PC-3 (cell line): ENCODE results near the gene LPXN. TPM values are rescaled to one million over a fixed set of nuclear protein-coding genes. Genes with fewer than 3 reads are reported as not detected.

ENCODE experiments used
- ATAC-seq: fragments of 200-7000 bp; cut with Tn5 transposase; 2 replicates; pipeline ENCODE4 v1.9.1; 2020; ENCODE audit warnings: mild to moderate bottlenecking, moderate library complexity
- BruUV-seq: library from RNA; stranded (reverse); fragments of 400-500 nt; replicated peaks from 2 replicates; lab custom pipeline; 2021; lab: Mats Ljungman, UMichigan
- CTCF ChIA-PET: fragments of 300-600 bp; sonication (Branson Sonifier 250); formaldehyde crosslinking; loops from one replicate; lab custom pipeline; 2022; ENCODE audit warnings: antibody characterized with exemption; lab: Charles Lee
- POLR2A ChIA-PET: fragments of 300-600 bp; sonication (Branson Sonifier 250); formaldehyde crosslinking; loops from one replicate; lab custom pipeline; 2022; ENCODE audit warnings: antibody characterized with exemption; ENCODE audit not compliant: unreplicated experiment; lab: Charles Lee
- DNase-seq: peaks from one replicate; pipeline ENCODE4 v3.0.0-alpha.2; 2015
- H2AFZ ChIP-seq: fragments of 300-600 bp; sonication (generic); 2 replicates; pipeline ENCODE4 v1.6.0; 2016; ENCODE audit warnings: antibody characterized with exemption, low read length
- H3F3A ChIP-seq: fragments of 300-600 bp; sonication (generic); one replicate; pipeline ENCODE4 v1.6.0; 2017; ENCODE audit warnings: antibody characterized with exemption, low read length, control low read depth, mild to moderate bottlenecking; ENCODE audit not compliant: unreplicated experiment
- H3K27ac ChIP-seq: fragments of 300-600 bp; sonication (generic); 2 replicates; pipeline ENCODE4 v1.5.1; 2016; ENCODE audit warnings: mild to moderate bottlenecking, low read length
- H3K27me3 ChIP-seq: fragments of 300-600 bp; sonication (generic); 2 replicates; pipeline ENCODE4 v1.6.1; 2016; ENCODE audit warnings: low read length, mixed read lengths
- H3K36me3 ChIP-seq: fragments of 300-600 bp; sonication (generic); 2 replicates; pipeline ENCODE4 v1.6.1; 2016; ENCODE audit warnings: low read depth, mixed run types, low read length, mixed read lengths
- H3K4me1 ChIP-seq: fragments of 300-600 bp; sonication (generic); 2 replicates; pipeline ENCODE4 v1.5.1; 2016; ENCODE audit warnings: low read length; ENCODE audit not compliant: insufficient read depth
- H3K4me2 ChIP-seq: fragments of 300-600 bp; sonication (generic); 2 replicates; pipeline ENCODE4 v1.6.0; 2016; ENCODE audit warnings: low read length
- H3K4me3 ChIP-seq: fragments of 300-600 bp; sonication (generic); 2 replicates; pipeline ENCODE4 v1.5.1; 2016; ENCODE audit warnings: mild to moderate bottlenecking, low read length, mixed read lengths
- H3K79me2 ChIP-seq: fragments of 300-600 bp; sonication (generic); 2 replicates; pipeline ENCODE4 v1.6.1; 2017; ENCODE audit warnings: low read length, mixed read lengths
- H3K9ac ChIP-seq: fragments of 300-600 bp; sonication (generic); 2 replicates; pipeline ENCODE4 v1.6.0; 2016; ENCODE audit warnings: mild to moderate bottlenecking, low read length
- H3K9me2 ChIP-seq: fragments of 300-600 bp; sonication (generic); replicated peaks from 2 replicates; pipeline ENCODE4 v1.6.1; 2016; ENCODE audit warnings: mixed run types, low read length, mixed read lengths
- H3K9me3 ChIP-seq: fragments of 300-600 bp; sonication (generic); 2 replicates; pipeline ENCODE4 v1.6.1; 2016; ENCODE audit warnings: low read length, mixed read lengths
- H4K20me1 ChIP-seq: fragments of 300-600 bp; sonication (generic); 2 replicates; pipeline ENCODE4 v1.6.1; 2016; ENCODE audit warnings: low read length, mixed read lengths
- CTCF ChIP-seq: fragments of 300-600 bp; sonication (generic); conservative IDR thresholded peaks from 2 replicates; pipeline ENCODE4 v1.5.1; 2017; ENCODE audit warnings: antibody characterized with exemption, low read depth, mild to moderate bottlenecking, low read length
- EZH2 ChIP-seq: fragments of 300-600 bp; sonication (generic); IDR thresholded peaks from one replicate; pipeline ENCODE4 v1.6.1; 2017; ENCODE audit warnings: antibody characterized with exemption, mild to moderate bottlenecking, low read length; ENCODE audit not compliant: unreplicated experiment
- EZH2phosphoT487 ChIP-seq: fragments of 300-600 bp; sonication (generic); IDR thresholded peaks from 2 replicates; pipeline ENCODE4 v1.6.1; 2018; ENCODE audit warnings: mild to moderate bottlenecking, antibody characterized with exemption, low read length, borderline replicate concordance
- intact Hi-C: fragments of 100-400 bp; cut with micrococcal nuclease; formaldehyde crosslinking; loops from 2 replicates; pipeline ENCODE4 v1.9.0; 2023
- total RNA-seq: library from RNA; depleted of rRNA; stranded (reverse); fragments of >200 nt; gene quantifications from 2 replicates; pipeline ENCODE4 v1.2.3, GENCODE V29; 2014

LPXN gene
- total RNA-seq, 1 experiment from 2014 or later: 12.1 TPM

- intact Hi-C loops: loop anchor here (1.0 to 5.0 kb wide), 4 partner anchors 37 to 1257 kb away; partner anchors contain the start of genes FAM111A and TNKS1BP1
- Histone ChIP-seq H4K20me1 (peaks cover 41% of the 10 kb centered on the region), H3F3A (peaks cover 12% of the 10 kb centered on the region), H3K4me3 (peak overlapping the region; percentile 83), H3K9me3 (no peaks in the 10 kb centered on the region), H3K27me3 (no peaks in the 10 kb centered on the region), H3K9me2 (no peaks in the 10 kb centered on the region), H2AFZ (peak overlapping the region; percentile 58), H3K9ac (peak overlapping the region; percentile 98), H3K27ac (peak overlapping the region; percentile 89), H3K36me3 (peaks cover 4% of the 10 kb centered on the region; the same call in 1 of the 2 replicates), H3K79me2 (peaks cover 75% of the 10 kb centered on the region), H3K4me1 (peaks cover 56% of the 10 kb centered on the region), H3K4me2 (peak overlapping the region; percentile 84)
- no TSS peak for BruUV-seq
- DNase-seq (peak; percentile 89), ATAC-seq (peak; percentile 45)
- no peak for TF ChIP-seq EZH2phosphoT487
- peak; percentile 85 for TF ChIP-seq CTCF
- ChIA-PET CTCF (interaction anchor here (1.1 kb wide), 1 partner anchor 579 kb away, joined by 3 read pairs; no protein-coding TSS in a partner anchor), POLR2A (no interaction called here)
Observed at GRCh38 chr11:58579192-58580129, 3.8 kb upstream of the LPXN start.

GRCh38 chr11:58578635-58579191 lies 3.1 kb upstream of the LPXN start, which contains the start of gene ZFP91:
Gene ZFP91 (plus strand): TSS chr11:58579063. CDS start chr11:58579282, 219 bp downstream.
- Histone ChIP-seq H3K9me3 (no peaks in the 10 kb centered on the region), H3K36me3 (peaks cover 4% of the 10 kb centered on the region; the same call in 1 of the 2 replicates), H3K4me1 (peaks cover 63% of the 10 kb centered on the region), H3K27ac (peak within 1 kb of the TSS; percentile 97), H3K4me3 (peak within 1 kb of the TSS; percentile 83), H3K27me3 (no peaks in the 10 kb centered on the region), H4K20me1 (peaks cover 37% of the 10 kb centered on the region), H3K79me2 (peaks cover 72% of the 10 kb centered on the region), H2AFZ (peak within 1 kb of the TSS; percentile 79), H3K4me2 (peak within 1 kb of the TSS; percentile 92), H3F3A (peaks cover 20% of the 10 kb centered on the region), H3K9me2 (no peaks in the 10 kb centered on the region), H3K9ac (peak within 1 kb of the TSS; percentile 99)
- TF ChIP-seq EZH2 (no peak), CTCF (no peak), EZH2phosphoT487 (no peak)
- POLR2A ChIA-PET: no interaction called here
- CTCF ChIA-PET: no interaction called here
- TSS peak; percentile 2 for BruUV-seq
- ATAC-seq (peak; percentile 53), DNase-seq (peak; percentile 99)
- intact Hi-C loops: loop anchor here (1.0 to 5.0 kb wide), 6 partner anchors 38 to 1256 kb away; partner anchors contain the start of genes FAM111A, MED19, TMX2 and TNKS1BP1
